HCT116 (cell line): Measurements from ENCODE around the gene GPX7.

Experiments used
- EGR1 ChIP-seq: IDR thresholded peaks from 2 replicates; pipeline ENCODE4 v1.6.1; 2012; ENCODE audit warnings: low read depth
- EZH2phosphoT487 ChIP-seq: fragments of 200-600 bp; IDR thresholded peaks from 2 replicates; pipeline ENCODE4 v1.6.1; 2018; ENCODE audit warnings: antibody characterized with exemption, borderline replicate concordance
- POLR2A ChIP-seq: IDR thresholded peaks from 2 replicates; pipeline ENCODE4 v1.7.0; 2011; ENCODE audit warnings: borderline replicate concordance; ENCODE audit not compliant: insufficient read depth, insufficient read length; ENCODE audit errors: extremely low read depth
- POLR2AphosphoS5 ChIP-seq: IDR thresholded peaks from 2 replicates; pipeline ENCODE4 v1.6.1; 2011; ENCODE audit warnings: mild to moderate bottlenecking, low read depth, low read length, moderate library complexity
- RAD21 ChIP-seq: IDR thresholded peaks from 2 replicates; pipeline ENCODE4 v1.6.1; 2012; ENCODE audit warnings: low read depth, mild to moderate bottlenecking
- SRF ChIP-seq: IDR thresholded peaks from 2 replicates; pipeline ENCODE4 v1.6.1; 2012; ENCODE audit warnings: low read depth
- TF ChIP-seq, protein P1 (sequence below), 3 experiments: fragments of 200-600 bp in 1 of 3; sonication (generic) in 1 of 3; IDR thresholded peaks in 2 of 3; conservative IDR thresholded peaks in 1 of 3; 2 replicates each; pipeline ENCODE4 v1.5.1; 2012 to 2017; ENCODE audit warnings: low read depth in 2 of 3, low read length in 2 of 3, antibody characterized with exemption in 1 of 3, borderline replicate concordance in 1 of 3, control low read depth in 1 of 3, mild to moderate bottlenecking in 1 of 3, mixed read lengths in 1 of 3, mixed run types in 1 of 3, moderate library complexity in 1 of 3; ENCODE audit not compliant: insufficient read depth in 1 of 3
- TF ChIP-seq, protein P2 (sequence below): IDR thresholded peaks from 2 replicates; pipeline ENCODE4 v1.6.1; 2011; ENCODE audit warnings: mild to moderate bottlenecking, low read length, moderate library complexity; ENCODE audit not compliant: insufficient replicate concordance; ENCODE audit errors: extremely low read depth
- TF ChIP-seq, protein P3 (sequence below): IDR thresholded peaks from 2 replicates; pipeline ENCODE4 v1.6.1; 2012
- TF ChIP-seq, protein P4 (sequence below): IDR thresholded peaks from 2 replicates; pipeline ENCODE4 v1.6.1; 2012

DNA sequence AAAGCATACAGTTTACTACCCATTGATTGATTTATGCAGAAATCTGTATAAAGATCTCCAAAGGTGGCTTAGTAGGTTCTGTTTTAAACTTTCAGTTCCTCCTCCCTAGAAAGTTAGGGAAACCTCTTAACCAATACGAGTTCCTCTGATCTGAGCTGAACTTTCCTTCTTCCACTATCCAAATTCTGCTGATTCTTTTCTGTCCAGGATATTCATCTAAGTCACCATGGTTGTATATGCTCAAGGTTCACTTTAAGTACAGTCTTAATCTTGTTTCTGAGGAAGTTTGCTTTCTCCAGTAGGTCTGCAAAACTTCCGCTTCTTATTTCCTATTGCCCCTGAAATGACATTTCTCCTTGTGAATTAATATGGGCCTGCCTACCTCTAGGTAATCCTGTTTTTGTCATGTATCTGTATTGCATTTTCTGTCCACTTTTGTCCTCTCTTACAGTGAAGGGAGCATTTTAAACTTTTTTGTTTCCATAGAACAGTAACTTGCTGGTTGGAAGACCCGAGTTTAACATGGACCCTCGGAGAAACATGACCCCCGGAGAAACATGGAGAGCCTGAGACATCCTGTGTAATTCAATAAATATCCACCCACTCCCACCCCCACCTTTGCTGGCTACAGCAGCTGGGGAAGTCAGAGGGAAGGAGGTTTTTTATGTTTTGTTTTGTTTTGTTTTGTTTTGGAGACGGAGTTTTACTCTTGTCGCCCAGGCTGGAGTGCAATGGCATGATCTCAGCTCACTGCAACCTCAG, 32.5 kb upstream of the GPX7 start:
- TF ChIP-seq POLR2A (no peak), RAD21 (no peak), EZH2phosphoT487 (no peak), POLR2AphosphoS5 (no peak), SRF (no peak), EGR1 (no peak)
- TF ChIP-seq, protein P1, sequence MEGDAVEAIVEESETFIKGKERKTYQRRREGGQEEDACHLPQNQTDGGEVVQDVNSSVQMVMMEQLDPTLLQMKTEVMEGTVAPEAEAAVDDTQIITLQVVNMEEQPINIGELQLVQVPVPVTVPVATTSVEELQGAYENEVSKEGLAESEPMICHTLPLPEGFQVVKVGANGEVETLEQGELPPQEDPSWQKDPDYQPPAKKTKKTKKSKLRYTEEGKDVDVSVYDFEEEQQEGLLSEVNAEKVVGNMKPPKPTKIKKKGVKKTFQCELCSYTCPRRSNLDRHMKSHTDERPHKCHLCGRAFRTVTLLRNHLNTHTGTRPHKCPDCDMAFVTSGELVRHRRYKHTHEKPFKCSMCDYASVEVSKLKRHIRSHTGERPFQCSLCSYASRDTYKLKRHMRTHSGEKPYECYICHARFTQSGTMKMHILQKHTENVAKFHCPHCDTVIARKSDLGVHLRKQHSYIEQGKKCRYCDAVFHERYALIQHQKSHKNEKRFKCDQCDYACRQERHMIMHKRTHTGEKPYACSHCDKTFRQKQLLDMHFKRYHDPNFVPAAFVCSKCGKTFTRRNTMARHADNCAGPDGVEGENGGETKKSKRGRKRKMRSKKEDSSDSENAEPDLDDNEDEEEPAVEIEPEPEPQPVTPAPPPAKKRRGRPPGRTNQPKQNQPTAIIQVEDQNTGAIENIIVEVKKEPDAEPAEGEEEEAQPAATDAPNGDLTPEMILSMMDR (IDR thresholded peaks at IDR 0.05 in 2 of 3, conservative IDR thresholded peaks at IDR 0.05 in 1 of 3; ENCODE audit: borderline replicate concordance in 1 of 3, insufficient read depth in 1 of 3, low read depth in 2 of 3, low read length in 2 of 3): no peak
- TF ChIP-seq, protein P2, sequence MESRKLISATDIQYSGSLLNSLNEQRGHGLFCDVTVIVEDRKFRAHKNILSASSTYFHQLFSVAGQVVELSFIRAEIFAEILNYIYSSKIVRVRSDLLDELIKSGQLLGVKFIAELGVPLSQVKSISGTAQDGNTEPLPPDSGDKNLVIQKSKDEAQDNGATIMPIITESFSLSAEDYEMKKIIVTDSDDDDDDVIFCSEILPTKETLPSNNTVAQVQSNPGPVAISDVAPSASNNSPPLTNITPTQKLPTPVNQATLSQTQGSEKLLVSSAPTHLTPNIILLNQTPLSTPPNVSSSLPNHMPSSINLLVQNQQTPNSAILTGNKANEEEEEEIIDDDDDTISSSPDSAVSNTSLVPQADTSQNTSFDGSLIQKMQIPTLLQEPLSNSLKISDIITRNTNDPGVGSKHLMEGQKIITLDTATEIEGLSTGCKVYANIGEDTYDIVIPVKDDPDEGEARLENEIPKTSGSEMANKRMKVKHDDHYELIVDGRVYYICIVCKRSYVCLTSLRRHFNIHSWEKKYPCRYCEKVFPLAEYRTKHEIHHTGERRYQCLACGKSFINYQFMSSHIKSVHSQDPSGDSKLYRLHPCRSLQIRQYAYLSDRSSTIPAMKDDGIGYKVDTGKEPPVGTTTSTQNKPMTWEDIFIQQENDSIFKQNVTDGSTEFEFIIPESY: no peak
- TF ChIP-seq, protein P3, sequence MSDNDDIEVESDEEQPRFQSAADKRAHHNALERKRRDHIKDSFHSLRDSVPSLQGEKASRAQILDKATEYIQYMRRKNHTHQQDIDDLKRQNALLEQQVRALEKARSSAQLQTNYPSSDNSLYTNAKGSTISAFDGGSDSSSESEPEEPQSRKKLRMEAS: no peak
- TF ChIP-seq, protein P4, sequence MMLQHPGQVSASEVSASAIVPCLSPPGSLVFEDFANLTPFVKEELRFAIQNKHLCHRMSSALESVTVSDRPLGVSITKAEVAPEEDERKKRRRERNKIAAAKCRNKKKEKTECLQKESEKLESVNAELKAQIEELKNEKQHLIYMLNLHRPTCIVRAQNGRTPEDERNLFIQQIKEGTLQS: no peak
